ENCODE data around the gene ZC3H7A.

DNA sequence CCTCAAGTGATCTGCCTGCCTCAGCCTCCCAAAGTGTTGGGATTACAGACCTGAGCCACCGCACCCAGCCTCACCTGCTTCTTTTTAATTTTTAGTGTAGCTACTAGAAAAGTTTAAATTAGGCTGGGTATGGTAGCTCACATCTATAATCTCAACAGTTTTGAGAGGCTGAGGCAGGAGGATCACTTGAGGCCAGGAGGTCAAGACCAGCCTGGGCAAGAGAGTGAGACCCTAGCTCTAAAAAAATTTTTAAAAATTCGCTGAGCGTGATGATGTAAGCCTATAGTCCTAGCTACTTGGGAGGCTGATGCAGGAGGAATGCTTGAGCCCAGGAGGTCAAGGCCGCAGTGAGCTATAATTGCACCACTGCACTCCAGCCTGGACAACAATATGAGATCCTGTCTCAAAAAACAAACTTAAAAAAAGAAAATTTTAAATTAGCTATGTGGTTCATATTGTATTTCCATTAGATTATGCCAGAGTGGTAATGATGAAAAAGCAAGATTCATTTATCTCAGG is 89.3 kb downstream of the ZC3H7A start:
- TF ChIP-seq, protein P1, sequence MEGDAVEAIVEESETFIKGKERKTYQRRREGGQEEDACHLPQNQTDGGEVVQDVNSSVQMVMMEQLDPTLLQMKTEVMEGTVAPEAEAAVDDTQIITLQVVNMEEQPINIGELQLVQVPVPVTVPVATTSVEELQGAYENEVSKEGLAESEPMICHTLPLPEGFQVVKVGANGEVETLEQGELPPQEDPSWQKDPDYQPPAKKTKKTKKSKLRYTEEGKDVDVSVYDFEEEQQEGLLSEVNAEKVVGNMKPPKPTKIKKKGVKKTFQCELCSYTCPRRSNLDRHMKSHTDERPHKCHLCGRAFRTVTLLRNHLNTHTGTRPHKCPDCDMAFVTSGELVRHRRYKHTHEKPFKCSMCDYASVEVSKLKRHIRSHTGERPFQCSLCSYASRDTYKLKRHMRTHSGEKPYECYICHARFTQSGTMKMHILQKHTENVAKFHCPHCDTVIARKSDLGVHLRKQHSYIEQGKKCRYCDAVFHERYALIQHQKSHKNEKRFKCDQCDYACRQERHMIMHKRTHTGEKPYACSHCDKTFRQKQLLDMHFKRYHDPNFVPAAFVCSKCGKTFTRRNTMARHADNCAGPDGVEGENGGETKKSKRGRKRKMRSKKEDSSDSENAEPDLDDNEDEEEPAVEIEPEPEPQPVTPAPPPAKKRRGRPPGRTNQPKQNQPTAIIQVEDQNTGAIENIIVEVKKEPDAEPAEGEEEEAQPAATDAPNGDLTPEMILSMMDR (IDR thresholded peaks at IDR 0.05), result no peak
- no peak for TF ChIP-seq ZFX (IDR thresholded peaks at IDR 0.05; ENCODE audit: borderline replicate concordance)

Measured in 22Rv1 (cell line).